ENCODE results near the gene PRODH. TPM values are rescaled to one million over a fixed set of nuclear protein-coding genes. Genes with fewer than 3 reads are reported as not detected.
"Not testable (repeated sequence)": the region's sequence is repeated elsewhere in the genome, so short reads cannot be mapped to it uniquely, and the experiment has no call there.

The PRODH gene
- total and polyA plus RNA-seq, 2 donors = 1.1 to 7.5 TPM

- WGBS = 33% methylated on average over 1 of the region's 8 CpGs
- no peak overlapping the region for H3K4me3 ChIP-seq (ENCODE audit: low read depth, low read length)
- H3K36me3 ChIP-seq (ENCODE audit: insufficient read depth) = no peaks in the 10 kb centered on the region
- no peaks in the 10 kb centered on the region for H3K4me1 ChIP-seq (ENCODE audit: insufficient read depth)
- no peak for DNase-seq (ENCODE audit: extremely low spot score)
- no peak overlapping the region for H3K27ac ChIP-seq (ENCODE audit: low read depth)
Observed at GRCh38 chr22:18888115-18888514, 48.0 kb downstream of the PRODH start.

- not testable (repeated sequence) for H3K36me3 ChIP-seq (ENCODE audit: insufficient read depth); DNase-seq (ENCODE audit: extremely low spot score); H3K4me1 ChIP-seq (ENCODE audit: insufficient read depth); H3K27ac ChIP-seq (ENCODE audit: low read depth); H3K4me3 ChIP-seq (ENCODE audit: low read depth, low read length)
- 81% methylated on average over 4 of the region's 4 CpGs for WGBS
Observed at GRCh38 chr22:18884465-18884864, 51.6 kb downstream of the PRODH start.

GRCh38 chr22:18881260-18881659, 54.8 kb downstream of the PRODH start:
- WGBS = 19% methylated on average over 3 of the region's 3 CpGs
- not testable (repeated sequence) for H3K36me3 ChIP-seq (ENCODE audit: insufficient read depth); DNase-seq (ENCODE audit: extremely low spot score); H3K4me3 ChIP-seq (ENCODE audit: low read depth, low read length); H3K4me1 ChIP-seq (ENCODE audit: insufficient read depth); H3K27ac ChIP-seq (ENCODE audit: low read depth)

Other genes with a start within 250 kb of the PRODH start
- gene DGCR6, start 30.0 kb downstream of the PRODH start, total RNA-seq = 4.4 TPM
- 2.2 TPM for gene DGCR6, start 30.0 kb downstream of the PRODH start, polyA plus RNA-seq
- gene DGCR2, start 186.1 kb upstream of the PRODH start, total RNA-seq = 41.4 TPM
- gene DGCR2, start 186.1 kb upstream of the PRODH start, polyA plus RNA-seq = 61.0 TPM
- gene TSSK2, start 195.0 kb upstream of the PRODH start, total RNA-seq = not detected
- gene TSSK2, start 195.0 kb upstream of the PRODH start, polyA plus RNA-seq = 0.25 TPM
- gene ESS2, start 208.4 kb upstream of the PRODH start, total RNA-seq = 5.1 TPM
- 19.2 TPM for gene ESS2, start 208.4 kb upstream of the PRODH start, polyA plus RNA-seq
- gene GSC2, start 214.0 kb upstream of the PRODH start, total RNA-seq = not detected
- gene GSC2, start 214.0 kb upstream of the PRODH start, polyA plus RNA-seq = not detected
- 24.6 TPM for gene SLC25A1, start 242.4 kb upstream of the PRODH start, total RNA-seq
- 65.0 TPM for gene SLC25A1, start 242.4 kb upstream of the PRODH start, polyA plus RNA-seq